C4-2B (cell line): ENCODE data around the gene GATAD2B.

Experiments used
- ZFX ChIP-seq: fragments of 450-650 bp; IDR thresholded peaks from 2 replicates; pipeline ENCODE4 v1.6.1; 2017
- TF ChIP-seq, protein P1 (sequence below): fragments of 450-650 bp; conservative IDR thresholded peaks from 2 replicates; pipeline ENCODE4 v1.5.1; 2017; ENCODE audit warnings: mild to moderate bottlenecking

GRCh38 chr1:153849487-153850185, 73.1 kb downstream of the GATAD2B start:
- TF ChIP-seq, protein P1, sequence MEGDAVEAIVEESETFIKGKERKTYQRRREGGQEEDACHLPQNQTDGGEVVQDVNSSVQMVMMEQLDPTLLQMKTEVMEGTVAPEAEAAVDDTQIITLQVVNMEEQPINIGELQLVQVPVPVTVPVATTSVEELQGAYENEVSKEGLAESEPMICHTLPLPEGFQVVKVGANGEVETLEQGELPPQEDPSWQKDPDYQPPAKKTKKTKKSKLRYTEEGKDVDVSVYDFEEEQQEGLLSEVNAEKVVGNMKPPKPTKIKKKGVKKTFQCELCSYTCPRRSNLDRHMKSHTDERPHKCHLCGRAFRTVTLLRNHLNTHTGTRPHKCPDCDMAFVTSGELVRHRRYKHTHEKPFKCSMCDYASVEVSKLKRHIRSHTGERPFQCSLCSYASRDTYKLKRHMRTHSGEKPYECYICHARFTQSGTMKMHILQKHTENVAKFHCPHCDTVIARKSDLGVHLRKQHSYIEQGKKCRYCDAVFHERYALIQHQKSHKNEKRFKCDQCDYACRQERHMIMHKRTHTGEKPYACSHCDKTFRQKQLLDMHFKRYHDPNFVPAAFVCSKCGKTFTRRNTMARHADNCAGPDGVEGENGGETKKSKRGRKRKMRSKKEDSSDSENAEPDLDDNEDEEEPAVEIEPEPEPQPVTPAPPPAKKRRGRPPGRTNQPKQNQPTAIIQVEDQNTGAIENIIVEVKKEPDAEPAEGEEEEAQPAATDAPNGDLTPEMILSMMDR, result no peak
- TF ChIP-seq ZFX, result no peak
